Measurements from ENCODE around the gene ZER1. TPM values are rescaled to one million over a fixed set of nuclear protein-coding genes. Genes with fewer than 3 reads are reported as not detected.

ZER1 gene
- polyA plus RNA-seq, 1 experiment: 28.0 TPM

- no peaks in the 10 kb centered on the region for H3K27me3 ChIP-seq (ENCODE audit: control insufficient read depth, insufficient read depth, low read length)
- ChIA-PET POLR2A (interaction anchor here (0.7 to 1.5 kb wide), 4 partner anchors 16 to 132 kb away, joined by 3 to 5 read pairs (median 4); partner anchors contain the start of gene SPTAN1), CTCF (interaction anchor here (1.4 kb wide), 1 partner anchor 17 kb away, joined by 3 read pairs; the partner anchor contains the start of gene PKN3)
- no peak for TF ChIP-seq CTCF (IDR thresholded peaks at IDR 0.05; ENCODE audit: low read depth, low read length)
- no peaks in the 10 kb centered on the region; the same call in 1 of the 2 replicates for H3K9me3 ChIP-seq (ENCODE audit: control insufficient read depth, insufficient read depth, low read length)
- H3K4me3 ChIP-seq (ENCODE audit: low read depth, low read length): peak overlapping the region; percentile 80
- H3K27ac ChIP-seq (ENCODE audit: low read depth, low read length): peak overlapping the region; percentile 77
- DNase-seq (ENCODE audit: low read depth, low spot score): no peak
Measured at GRCh38 chr9:128684325-128685199, 87.2 kb downstream of the ZER1 start.

- ChIA-PET CTCF (interaction anchor here (1.4 kb wide), 1 partner anchor 18 kb away, joined by 3 read pairs; the partner anchor contains the start of gene PKN3), POLR2A (interaction anchor here (0.7 to 1.5 kb wide), 3 partner anchors 17 to 132 kb away, joined by 3 to 5 read pairs (median 4); partner anchors contain the start of gene SPTAN1)
- H3K27me3 ChIP-seq (ENCODE audit: control insufficient read depth, insufficient read depth, low read length): no peaks in the 10 kb centered on the region
- TF ChIP-seq CTCF (IDR thresholded peaks at IDR 0.05; ENCODE audit: low read depth, low read length): no peak
- no peaks in the 10 kb centered on the region; the same call in 1 of the 2 replicates for H3K9me3 ChIP-seq (ENCODE audit: control insufficient read depth, insufficient read depth, low read length)
- H3K4me3 ChIP-seq (ENCODE audit: low read depth, low read length): peak overlapping the region; percentile 80
- peak overlapping the region; percentile 77 for H3K27ac ChIP-seq (ENCODE audit: low read depth, low read length)
- DNase-seq (ENCODE audit: low read depth, low spot score): no peak
Measured at GRCh38 chr9:128684065-128684324, 87.7 kb downstream of the ZER1 start.

DNA sequence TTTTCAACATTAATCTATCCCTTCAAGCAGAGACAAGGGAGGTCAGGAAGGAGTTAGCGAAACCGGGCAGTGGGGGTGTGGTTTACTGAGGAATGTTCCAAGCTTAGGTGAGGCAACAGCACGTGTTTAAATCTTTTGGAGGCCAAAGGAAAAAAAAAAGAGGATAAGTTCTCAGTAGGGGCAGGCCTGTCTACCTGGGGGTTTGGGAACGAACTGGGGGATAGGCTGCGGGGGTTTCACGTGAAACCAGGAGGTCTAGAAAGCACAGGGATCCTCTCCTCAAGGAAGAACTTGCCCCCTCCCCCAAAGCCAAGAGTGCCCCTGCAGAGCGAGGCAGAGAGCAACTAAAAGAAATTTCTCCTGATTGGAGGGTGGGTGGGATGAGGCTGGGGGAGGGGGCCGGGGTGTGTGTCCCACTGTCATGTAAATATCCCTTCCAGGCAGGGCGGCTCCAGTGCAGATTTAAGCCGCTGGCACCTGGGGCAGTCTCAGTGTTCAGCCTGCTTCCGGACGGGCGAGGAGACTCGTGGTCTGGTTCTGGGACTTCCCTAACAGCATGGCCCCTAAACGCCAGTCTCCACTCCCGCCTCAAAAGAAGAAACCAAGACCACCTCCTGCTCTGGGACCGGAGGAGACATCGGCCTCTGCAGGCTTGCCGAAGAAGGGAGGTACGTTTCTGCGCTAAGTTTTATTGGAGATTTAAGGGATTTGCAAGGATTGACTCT is 88.2 kb downstream of the ZER1 start:
- no peak for DNase-seq (ENCODE audit: low read depth, low spot score)
- H3K27ac ChIP-seq (ENCODE audit: low read depth, low read length): peak overlapping the region; percentile 77
- peak overlapping the region; percentile 80 for H3K4me3 ChIP-seq (ENCODE audit: low read depth, low read length)
- CTCF ChIA-PET: interaction anchor here (1.0 to 1.4 kb wide), 2 partner anchors 18 to 19 kb away, joined by 3 to 4 read pairs; partner anchors contain the start of gene PKN3
- no peak for TF ChIP-seq CTCF (IDR thresholded peaks at IDR 0.05; ENCODE audit: low read depth, low read length)
- POLR2A ChIA-PET: interaction anchor here (0.6 to 1.5 kb wide), 4 partner anchors 23 to 295 kb away, joined by 3 to 6 read pairs (median 4); partner anchors contain the start of gene SPTAN1
- H3K27me3 ChIP-seq (ENCODE audit: control insufficient read depth, insufficient read depth, low read length): no peaks in the 10 kb centered on the region
- H3K9me3 ChIP-seq (ENCODE audit: control insufficient read depth, insufficient read depth, low read length): no peaks in the 10 kb centered on the region; the same call in 1 of the 2 replicates

Small RNA genes lying within 50 kb of the gene (small RNA-seq; reads per million reads assigned to genes)
- gene RF00017 (ENCODE audit: insufficient read length, low read depth) (not detected), gene RN7SL560P (ENCODE audit: insufficient read length, low read depth) (not detected)

Other genes starting within 250 kb of the ZER1 start
- 211 and 275 TPM in 2 replicates for gene SPTAN1, start 219.3 kb downstream of the ZER1 start, polyA plus RNA-seq (2011; rRNA removed)
- 10.9 and 16.7 TPM in 2 replicates for gene DYNC2I2, start 115.1 kb downstream of the ZER1 start, polyA plus RNA-seq (2011; rRNA removed)
- gene SET, start 82.7 kb downstream of the ZER1 start, polyA plus RNA-seq (2011; rRNA removed): 193 and 259 TPM in 2 replicates
- gene PKN3, start 69.4 kb downstream of the ZER1 start, polyA plus RNA-seq (2011; rRNA removed): 1.7 and 2.2 TPM in 2 replicates
- 23.2 and 33.7 TPM in 2 replicates for gene ZDHHC12, start 47.8 kb downstream of the ZER1 start, polyA plus RNA-seq (2011; rRNA removed)
- 25.7 and 27.4 TPM in 2 replicates for gene TBC1D13, start 15.3 kb upstream of the ZER1 start, polyA plus RNA-seq (2011; rRNA removed)
- 6.3 and 7.8 TPM in 2 replicates for gene ENDOG, start 46.6 kb upstream of the ZER1 start, polyA plus RNA-seq (2011; rRNA removed)
- 19.1 and 24.7 TPM in 2 replicates for gene SPOUT1, start 57.9 kb upstream of the ZER1 start, polyA plus RNA-seq (2011; rRNA removed)
- 5.2 and 7.0 TPM in 2 replicates for gene KYAT1, start 110.0 kb upstream of the ZER1 start, polyA plus RNA-seq (2011; rRNA removed)
- gene LRRC8A, start 110.2 kb upstream of the ZER1 start, polyA plus RNA-seq (2011; rRNA removed): 25.3 and 31.7 TPM in 2 replicates
- gene PHYHD1, start 149.1 kb upstream of the ZER1 start, polyA plus RNA-seq (2011; rRNA removed): 9.3 and 11.6 TPM in 2 replicates
- 31.4 and 31.8 TPM in 2 replicates for gene DOLK, start 175.7 kb upstream of the ZER1 start, polyA plus RNA-seq (2011; rRNA removed)
- gene NUP188, start 175.8 kb upstream of the ZER1 start, polyA plus RNA-seq (2011; rRNA removed): 46.3 and 52.1 TPM in 2 replicates

Measured in AG04450 (cell line).